Measurements from ENCODE around the gene MAML2. TPM values are rescaled to one million over a fixed set of nuclear protein-coding genes. Genes with fewer than 3 reads are reported as not detected.

The MAML2 gene
- total RNA-seq, 1 experiment from 2014 or later = 4.7 TPM

- no peak for DNase-seq (ENCODE audit: extremely low read depth, low read depth)
Measured at GRCh38 chr11:96026310-96026709, 316.7 kb downstream of the MAML2 start.

GRCh38 chr11:96024666-96025065 lies 318.3 kb downstream of the MAML2 start:
- DNase-seq (ENCODE audit: extremely low read depth, low read depth) = no peak

- DNase-seq (ENCODE audit: extremely low read depth, low read depth) = no peak
Measured at GRCh38 chr11:96023275-96023674, 319.7 kb downstream of the MAML2 start.

- DNase-seq (ENCODE audit: extremely low read depth, low read depth) = no peak
Measured at GRCh38 chr11:96021901-96022650, 320.9 kb downstream of the MAML2 start.

- DNase-seq (ENCODE audit: extremely low read depth, low read depth) = no peak
Measured at GRCh38 chr11:96019810-96020747, 322.9 kb downstream of the MAML2 start.

- DNase-seq (ENCODE audit: extremely low read depth, low read depth) = no peak
Measured at GRCh38 chr11:96019281-96019680, 323.7 kb downstream of the MAML2 start.

- DNase-seq (ENCODE audit: extremely low read depth, low read depth) = no peak
Measured at GRCh38 chr11:96017856-96018255, 325.1 kb downstream of the MAML2 start.

- no peak for DNase-seq (ENCODE audit: extremely low read depth, low read depth)
Measured at GRCh38 chr11:96016978-96017502, 326.0 kb downstream of the MAML2 start.

- no peak for DNase-seq (ENCODE audit: extremely low read depth, low read depth)
Measured at GRCh38 chr11:96015906-96016565, 327.0 kb downstream of the MAML2 start.

- DNase-seq (ENCODE audit: extremely low read depth, low read depth) = no peak
Measured at GRCh38 chr11:96014217-96014616, 328.8 kb downstream of the MAML2 start.

- DNase-seq (ENCODE audit: extremely low read depth, low read depth) = no peak
Measured at GRCh38 chr11:96013461-96014213, 329.4 kb downstream of the MAML2 start.

GRCh38 chr11:96012086-96012824 lies 330.7 kb downstream of the MAML2 start:
- peak; percentile 4 for DNase-seq (ENCODE audit: extremely low read depth, low read depth)

GRCh38 chr11:96010683-96011082 lies 332.3 kb downstream of the MAML2 start:
- no peak for DNase-seq (ENCODE audit: extremely low read depth, low read depth)

- no peak for DNase-seq (ENCODE audit: extremely low read depth, low read depth)
Measured at GRCh38 chr11:96008161-96008720, 334.8 kb downstream of the MAML2 start.

- DNase-seq (ENCODE audit: extremely low read depth, low read depth) = no peak
Measured at GRCh38 chr11:96006037-96006436, 337.0 kb downstream of the MAML2 start.

GRCh38 chr11:96004862-96005261 lies 338.1 kb downstream of the MAML2 start:
- DNase-seq (ENCODE audit: extremely low read depth, low read depth) = no peak

- no peak for DNase-seq (ENCODE audit: extremely low read depth, low read depth)
Measured at GRCh38 chr11:96002754-96003290, 340.2 kb downstream of the MAML2 start.

GRCh38 chr11:96002339-96002738 lies 340.7 kb downstream of the MAML2 start:
- no peak for DNase-seq (ENCODE audit: extremely low read depth, low read depth)

- DNase-seq (ENCODE audit: extremely low read depth, low read depth) = no peak
Measured at GRCh38 chr11:96001037-96001436, 342.0 kb downstream of the MAML2 start.

Measured in NCI-H460 (cell line).